Mesenteric fat pad (tissue), 1 donor: Measurements from ENCODE around the gene PLCG1. TPM values are rescaled to one million over a fixed set of nuclear protein-coding genes. Genes with fewer than 3 reads are reported as not detected.

Experiments
- DNase-seq: peaks from one replicate; pipeline ENCODE4 v3.0.0-alpha.2; 2020; ENCODE audit warnings: low spot score
- total RNA-seq: library from RNA; stranded (reverse); fragmentation: NEBNext Ultra II Directional; extraction: Animal tissue kit (Norgen Biotek cat#: 25700); gene quantifications from one replicate; pipeline ENCODE4 v1.2.1, GENCODE V29; 2021
- donor health status: DM: yes; HTN: yes; CAD: no.

Gene PLCG1
- total RNA-seq, 1 donor from 2014 or later, result 76.1 TPM

GRCh38 chr20:41166201-41167117 lies 29.1 kb downstream of the PLCG1 start:
- DNase-seq, result no peak

GRCh38 chr20:41167118-41167470 lies 29.8 kb downstream of the PLCG1 start:
- DNase-seq, result no peak

DNA sequence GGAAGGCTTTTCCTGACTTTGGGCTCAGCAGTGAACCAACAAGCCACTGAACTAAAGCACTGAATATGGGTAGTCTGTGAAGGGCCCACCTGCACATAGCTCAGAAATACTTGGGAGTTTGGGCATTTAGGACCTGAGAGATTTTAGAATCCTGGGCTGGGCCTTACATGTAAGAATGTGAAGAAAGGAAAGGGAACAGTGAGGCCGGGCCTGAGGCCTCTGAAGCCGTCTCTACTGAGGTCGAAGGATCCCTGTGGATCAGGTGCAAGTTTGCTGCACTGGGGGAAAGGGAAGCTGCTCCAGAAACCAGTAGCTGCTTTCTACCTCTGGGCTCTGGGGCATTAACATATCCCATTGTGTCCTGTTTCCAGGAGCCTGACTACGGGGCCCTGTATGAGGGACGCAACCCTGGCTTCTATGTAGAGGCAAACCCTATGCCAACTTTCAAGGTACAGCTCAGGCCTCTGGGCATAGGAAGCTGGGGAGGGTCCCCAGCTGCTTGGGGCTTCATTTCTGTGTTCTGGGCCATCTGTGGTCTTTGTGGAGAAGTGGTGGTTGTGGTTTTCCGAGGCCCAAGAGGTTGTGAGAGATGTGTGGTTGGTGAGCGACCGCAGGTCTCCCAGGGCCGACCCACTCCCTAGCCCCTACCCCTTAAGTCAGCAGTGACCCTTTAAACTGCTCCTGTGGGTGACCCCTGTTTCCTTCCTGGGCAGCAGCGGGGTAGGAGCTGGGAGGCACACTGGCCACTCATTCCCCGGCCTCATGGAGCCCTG lies 30.3 kb downstream of the PLCG1 start:
- no peak for DNase-seq

DNA sequence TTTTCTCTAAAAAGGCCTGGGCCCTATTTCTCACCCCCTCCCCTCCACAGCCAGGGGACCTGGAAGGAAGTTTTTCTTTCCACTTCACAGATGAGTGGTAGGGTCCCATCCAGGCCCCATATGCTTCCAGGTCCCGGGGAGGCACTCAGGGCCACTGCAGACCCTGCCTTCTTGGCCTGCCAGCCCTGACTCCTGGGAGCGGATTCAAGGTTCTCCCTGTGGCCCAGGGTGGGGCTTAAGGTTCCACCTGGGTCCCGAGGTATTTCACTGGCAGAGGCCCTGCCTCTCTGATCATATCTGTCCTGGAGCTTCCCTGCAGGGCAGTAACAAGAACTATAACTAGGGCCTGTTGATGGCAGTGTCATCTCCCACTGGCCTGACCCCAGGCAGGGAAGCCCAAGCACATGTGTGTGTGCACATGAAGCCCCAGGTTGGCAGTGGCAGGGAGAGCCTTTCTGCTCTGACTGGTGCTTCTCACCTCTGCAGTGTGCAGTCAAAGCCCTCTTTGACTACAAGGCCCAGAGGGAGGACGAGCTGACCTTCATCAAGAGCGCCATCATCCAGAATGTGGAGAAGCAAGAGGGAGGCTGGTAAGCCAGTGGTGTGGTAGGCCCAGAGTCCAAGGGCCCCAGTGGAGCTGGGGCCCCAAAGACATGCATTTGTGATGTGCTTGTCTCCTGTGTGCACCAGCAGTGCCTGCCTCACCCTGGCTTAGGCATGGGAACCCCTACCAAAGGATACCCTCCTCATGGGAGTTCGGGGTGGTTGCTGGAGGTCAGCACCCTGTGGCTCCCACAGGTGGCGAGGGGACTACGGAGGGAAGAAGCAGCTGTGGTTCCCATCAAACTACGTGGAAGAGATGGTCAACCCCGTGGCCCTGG lies 31.2 kb downstream of the PLCG1 start:
- peak; percentile 59 for DNase-seq

DNA sequence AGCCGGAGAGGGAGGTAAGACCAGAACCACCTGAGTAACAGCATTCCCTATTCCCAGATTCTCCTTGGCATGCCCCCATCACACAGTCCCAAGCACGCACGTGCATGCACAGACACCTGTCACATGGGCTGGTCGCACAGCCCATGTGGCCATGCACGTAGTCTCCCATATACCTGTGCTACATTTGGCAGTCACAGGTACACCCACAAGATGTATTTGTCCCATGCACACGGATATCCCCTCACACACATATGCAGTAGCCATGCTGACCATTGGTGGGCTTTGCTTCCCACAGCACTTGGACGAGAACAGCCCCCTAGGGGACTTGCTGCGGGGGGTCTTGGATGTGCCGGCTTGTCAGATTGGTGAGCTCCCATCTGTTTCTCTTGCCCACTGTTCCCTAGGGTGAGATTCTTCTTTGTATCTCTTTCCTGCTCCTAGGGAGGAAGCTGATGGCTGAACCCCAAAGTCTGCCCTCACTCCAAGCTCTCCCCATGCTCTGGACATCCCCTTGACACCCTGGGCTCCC lies 31.9 kb downstream of the PLCG1 start:
- peak; percentile 74 for DNase-seq

DNA sequence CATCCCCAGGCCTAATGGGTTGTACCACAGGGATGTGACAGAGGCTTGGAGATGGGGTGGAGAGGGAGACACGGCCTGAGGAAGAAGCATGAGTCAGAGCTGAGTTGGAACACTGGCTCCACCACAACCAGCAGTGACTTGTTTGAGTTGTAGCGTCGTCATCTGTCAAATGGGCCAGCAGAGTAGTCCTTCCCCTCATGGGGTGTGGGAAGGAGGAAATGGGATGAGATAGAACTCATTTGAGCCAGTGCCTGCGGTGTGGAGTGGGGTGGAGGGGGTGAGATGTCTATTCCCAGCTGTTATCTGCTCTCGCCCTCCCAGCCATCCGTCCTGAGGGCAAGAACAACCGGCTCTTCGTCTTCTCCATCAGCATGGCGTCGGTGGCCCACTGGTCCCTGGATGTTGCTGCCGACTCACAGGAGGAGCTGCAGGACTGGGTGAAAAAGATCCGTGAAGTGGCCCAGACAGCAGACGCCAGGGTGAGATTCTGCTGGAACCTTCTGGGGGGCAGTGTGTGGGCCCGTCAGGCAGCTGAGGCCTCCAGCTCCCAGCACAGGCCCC lies 32.5 kb downstream of the PLCG1 start:
- peak; percentile 26 for DNase-seq

- DNase-seq, result peak; percentile 65
Measured at GRCh38 chr20:41170386-41171105, 33.2 kb downstream of the PLCG1 start.

DNA sequence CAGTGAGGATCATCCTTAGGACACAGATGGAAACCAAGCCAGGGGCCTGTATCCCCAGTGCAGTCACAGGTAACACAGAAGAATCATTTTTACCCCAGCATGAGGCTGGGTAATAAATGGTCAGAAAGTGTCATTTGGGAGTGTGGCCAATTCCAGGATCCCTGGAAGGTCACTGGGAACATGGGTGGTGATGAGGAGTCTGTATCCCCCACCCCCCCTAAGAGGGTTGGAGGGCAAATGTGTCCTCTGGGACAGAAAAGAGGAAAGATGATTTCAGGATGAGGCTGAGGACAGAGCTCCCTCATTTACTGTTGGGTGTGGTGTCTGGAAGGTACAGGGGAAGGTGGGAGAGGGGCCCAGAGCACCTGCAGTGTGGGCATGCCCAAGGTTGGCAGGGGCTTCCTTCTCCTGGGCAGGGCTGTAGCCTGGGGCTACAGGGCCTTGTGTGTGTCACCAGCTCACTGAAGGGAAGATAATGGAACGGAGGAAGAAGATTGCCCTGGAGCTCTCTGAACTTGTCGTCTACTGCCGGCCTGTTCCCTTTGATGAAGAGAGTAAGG lies 34.5 kb downstream of the PLCG1 start:
- peak; percentile 24 for DNase-seq

DNA sequence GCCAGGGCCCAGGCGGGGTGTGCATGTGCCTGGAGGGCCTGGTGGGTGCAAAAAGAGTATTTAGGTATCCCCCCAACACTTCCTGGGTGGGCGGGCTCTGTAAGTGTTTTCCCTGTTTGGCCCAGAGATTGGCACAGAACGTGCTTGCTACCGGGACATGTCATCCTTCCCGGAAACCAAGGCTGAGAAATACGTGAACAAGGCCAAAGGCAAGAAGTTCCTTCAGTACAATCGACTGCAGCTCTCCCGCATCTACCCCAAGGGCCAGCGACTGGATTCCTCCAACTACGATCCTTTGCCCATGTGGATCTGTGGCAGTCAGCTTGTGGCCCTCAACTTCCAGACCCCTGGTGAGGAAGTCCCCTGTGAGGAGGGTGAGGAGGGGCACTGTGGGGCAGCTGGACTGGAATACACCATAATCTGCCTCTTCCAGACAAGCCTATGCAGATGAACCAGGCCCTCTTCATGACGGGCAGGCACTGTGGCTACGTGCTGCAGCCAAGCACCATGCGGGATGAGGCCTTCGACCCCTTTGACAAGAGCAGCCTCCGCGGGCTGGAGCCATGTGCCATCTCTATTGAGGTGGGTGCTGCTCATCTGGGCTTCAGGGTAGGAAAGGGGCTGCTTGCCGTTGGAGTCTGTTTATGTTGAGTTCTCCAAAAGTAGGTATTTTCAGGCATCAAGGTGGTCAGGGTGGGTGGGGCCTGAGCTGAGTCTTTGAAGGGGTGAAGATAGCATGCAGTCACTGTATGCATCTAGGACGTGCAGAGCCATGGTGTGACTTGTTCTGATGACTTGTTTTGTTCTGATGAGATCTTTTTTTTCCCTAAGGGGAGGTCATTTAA lies 35.2 kb downstream of the PLCG1 start:
- peak; percentile 86 for DNase-seq

DNA sequence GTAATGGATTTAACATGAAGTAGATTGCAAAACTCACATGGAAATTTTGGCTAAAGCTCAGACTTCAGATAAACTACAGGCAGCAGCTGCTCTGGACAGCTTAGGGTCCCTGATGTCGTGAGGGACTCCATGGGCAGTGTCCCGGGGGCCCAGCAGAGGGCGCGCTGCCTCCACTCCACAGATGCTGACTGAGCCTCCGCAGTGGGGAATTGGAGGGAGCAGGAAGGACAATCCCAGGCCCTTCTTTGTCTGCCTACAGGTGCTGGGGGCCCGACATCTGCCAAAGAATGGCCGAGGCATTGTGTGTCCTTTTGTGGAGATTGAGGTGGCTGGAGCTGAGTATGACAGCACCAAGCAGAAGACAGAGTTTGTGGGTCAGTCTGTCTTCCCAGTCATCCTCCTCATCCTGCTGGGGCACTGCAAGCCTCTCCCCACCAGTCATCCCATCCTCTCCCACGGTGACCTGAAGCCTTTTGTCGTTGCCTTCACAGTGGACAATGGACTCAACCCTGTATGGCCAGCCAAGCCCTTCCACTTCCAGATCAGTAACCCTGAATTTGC lies 35.9 kb downstream of the PLCG1 start:
- peak; percentile 93 for DNase-seq

- DNase-seq, result peak; percentile 82
Measured at GRCh38 chr20:41173791-41174341, 36.5 kb downstream of the PLCG1 start.

DNA sequence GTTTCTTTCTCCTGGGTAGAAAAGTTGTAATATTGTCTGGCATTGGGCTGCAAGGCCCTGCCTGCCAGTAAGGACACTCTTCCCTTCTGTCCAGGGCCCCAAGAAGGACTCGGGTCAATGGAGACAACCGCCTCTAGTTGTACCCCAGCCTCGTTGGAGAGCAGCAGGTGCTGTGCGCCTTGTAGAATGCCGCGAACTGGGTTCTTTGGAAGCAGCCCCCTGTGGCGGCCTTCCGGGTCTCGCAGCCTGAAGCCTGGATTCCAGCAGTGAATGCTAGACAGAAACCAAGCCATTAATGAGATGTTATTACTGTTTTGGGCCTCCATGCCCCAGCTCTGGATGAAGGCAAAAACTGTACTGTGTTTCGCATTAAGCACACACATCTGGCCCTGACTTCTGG lies 37.0 kb downstream of the PLCG1 start:
- DNase-seq, result peak; percentile 37

DNA sequence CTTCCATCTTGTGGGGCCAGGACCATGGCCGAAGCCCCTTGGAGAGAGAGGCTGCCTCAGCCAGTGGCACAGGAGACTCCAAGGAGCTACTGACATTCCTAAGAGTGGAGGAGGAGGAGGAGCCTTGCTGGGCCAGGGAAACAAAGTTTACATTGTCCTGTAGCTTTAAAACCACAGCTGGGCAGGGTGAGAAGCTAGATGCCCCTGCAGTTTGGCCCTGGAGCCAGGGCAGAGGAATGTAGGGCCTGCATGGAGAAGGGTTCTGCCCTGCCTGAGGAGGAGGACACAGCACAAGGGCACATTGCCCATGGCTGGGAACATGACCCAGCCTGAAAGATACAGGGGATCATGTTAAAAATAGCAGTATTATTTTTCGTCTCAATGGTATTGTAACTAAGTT lies 37.4 kb downstream of the PLCG1 start:
- DNase-seq, result peak; percentile 55

- no peak for DNase-seq
Measured at GRCh38 chr20:41175201-41175651, 37.9 kb downstream of the PLCG1 start.

DNA sequence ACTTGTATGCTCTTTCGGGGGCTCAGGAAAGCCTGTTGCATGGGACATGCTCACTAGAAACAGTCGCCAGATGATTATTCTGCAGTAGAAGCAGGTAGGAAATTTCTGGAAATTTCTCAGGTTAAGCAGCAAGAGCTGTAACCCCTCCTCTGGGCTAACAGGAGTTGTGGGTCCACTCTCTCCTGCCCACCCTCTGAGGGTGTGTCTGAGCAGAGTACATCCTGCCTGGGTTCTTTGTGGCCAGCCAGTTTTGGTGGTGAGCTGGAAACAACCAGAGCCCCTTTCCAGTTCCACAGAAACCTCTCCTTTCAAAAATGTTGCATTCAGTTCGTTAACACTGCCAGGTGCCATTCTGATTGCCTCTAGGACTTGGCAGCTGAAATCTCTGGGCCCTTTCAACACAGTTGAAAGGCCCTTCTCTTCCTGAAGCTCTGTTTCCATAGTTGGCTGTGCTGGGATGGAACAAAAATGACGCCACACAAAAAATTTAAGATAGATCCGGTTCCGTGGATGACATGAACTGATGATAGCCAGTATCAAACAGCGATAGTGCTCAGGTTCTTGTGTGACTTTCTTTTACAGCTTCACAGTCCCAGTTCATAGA lies 38.5 kb downstream of the PLCG1 start:
- DNase-seq, result peak; percentile 51

DNA sequence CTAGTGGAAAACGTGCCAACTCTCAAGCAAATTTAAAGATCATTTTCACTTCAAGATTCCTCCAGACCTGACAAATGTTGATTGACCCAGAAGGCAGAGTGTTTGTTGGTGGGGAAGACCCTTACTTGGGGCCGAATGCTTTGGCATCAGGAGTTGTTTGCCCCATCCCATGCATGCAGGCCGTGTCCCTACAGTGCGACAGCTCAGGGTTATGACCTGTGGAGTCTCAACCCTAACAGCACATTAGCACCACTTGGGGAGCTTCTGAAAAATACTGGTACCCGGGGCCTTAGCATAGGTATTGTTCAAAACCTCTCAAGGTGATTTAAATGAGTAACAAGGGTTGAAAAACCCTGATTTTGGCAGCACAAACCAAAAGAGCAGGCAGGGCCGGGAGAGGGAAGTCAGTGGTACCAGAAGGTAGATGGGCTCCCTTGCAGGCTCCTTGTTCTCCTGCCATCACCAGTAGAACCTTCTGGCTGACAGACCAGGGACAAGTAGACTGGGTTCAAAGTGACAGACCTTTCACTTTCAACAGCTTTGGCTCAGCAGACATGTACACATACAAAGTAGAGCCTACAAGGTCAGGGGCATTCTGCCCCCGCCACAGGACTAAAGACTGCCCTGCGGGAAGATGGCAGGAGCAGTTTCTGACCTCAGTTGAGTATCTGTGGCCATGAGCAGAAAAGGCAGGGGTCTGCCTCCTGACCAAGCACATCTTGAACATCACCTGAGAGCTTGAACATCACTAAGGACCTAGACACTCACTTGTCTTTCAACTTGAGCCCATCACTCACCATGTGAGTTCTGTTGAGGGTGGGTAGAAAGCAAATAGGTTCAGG lies 39.6 kb downstream of the PLCG1 start:
- peak; percentile 72 for DNase-seq

DNA sequence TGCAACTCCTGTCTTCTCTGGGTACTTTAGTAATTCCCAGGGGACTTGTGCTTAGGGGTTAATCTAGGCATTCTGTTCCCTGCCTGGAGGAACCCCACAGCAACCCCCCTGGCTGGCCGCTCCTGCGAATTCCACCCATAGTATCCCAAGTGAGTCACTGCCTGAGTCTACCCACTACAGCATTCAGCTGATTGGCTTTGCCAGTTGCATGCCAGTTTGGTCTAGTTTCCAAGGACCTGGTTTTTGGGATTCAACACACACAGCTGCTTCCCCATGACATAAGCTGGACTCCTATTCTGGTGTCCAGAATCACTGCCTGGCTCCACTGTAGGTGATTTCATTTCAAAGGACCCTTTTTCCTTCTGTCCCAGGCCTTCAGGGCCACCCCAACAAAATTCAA lies 40.3 kb downstream of the PLCG1 start:
- peak; percentile 67 for DNase-seq
